Activated T-helper 17 cell treated with anti-CD3 and anti-CD28 coated beads, Interleukin-2, amount 50 U/mL, for 72 hours (primary cell): Measurements from ENCODE around the gene GAN. TPM values are rescaled to one million over a fixed set of nuclear protein-coding genes. Genes with fewer than 3 reads are reported as not detected.
"Not testable (repeated sequence)": the region's sequence is repeated elsewhere in the genome, so short reads cannot be mapped to it uniquely, and the experiment has no call there.

Source experiments
- ATAC-seq: fragments of 150-1000 bp; cut with Tn5 transposase; replicated peaks from 2 replicates; pipeline ENCODE4 v1.10.0; 2021; ENCODE audit warnings: mild to moderate bottlenecking, moderate library complexity
- H3K27ac Mint-ChIP-seq: one replicate; pipeline ENCODE4 v1.8.0; 2022; ENCODE audit warnings: mixed read lengths
- H3K27me3 Mint-ChIP-seq: one replicate; pipeline ENCODE4 v1.8.0; 2022; ENCODE audit warnings: mixed read lengths
- H3K36me3 Mint-ChIP-seq: one replicate; pipeline ENCODE4 v1.8.0; 2022; ENCODE audit warnings: low read depth, mild to moderate bottlenecking, mixed read lengths
- H3K4me1 Mint-ChIP-seq: one replicate; pipeline ENCODE4 v1.8.0; 2022; ENCODE audit warnings: mixed read lengths
- H3K4me3 Mint-ChIP-seq: one replicate; pipeline ENCODE4 v1.8.0; 2022; ENCODE audit warnings: mild to moderate bottlenecking, mixed read lengths
- H3K9me3 Mint-ChIP-seq: one replicate; pipeline ENCODE4 v1.8.0; 2022; ENCODE audit warnings: mixed read lengths
- total RNA-seq, 2 donors: library from RNA; stranded (reverse); gene quantifications; one replicate each; pipeline ENCODE4 v1.2.3, GENCODE V29; 2022

Gene GAN
- total RNA-seq, 2 donors from 2014 or later: 12.6 to 23.5 TPM

DNA sequence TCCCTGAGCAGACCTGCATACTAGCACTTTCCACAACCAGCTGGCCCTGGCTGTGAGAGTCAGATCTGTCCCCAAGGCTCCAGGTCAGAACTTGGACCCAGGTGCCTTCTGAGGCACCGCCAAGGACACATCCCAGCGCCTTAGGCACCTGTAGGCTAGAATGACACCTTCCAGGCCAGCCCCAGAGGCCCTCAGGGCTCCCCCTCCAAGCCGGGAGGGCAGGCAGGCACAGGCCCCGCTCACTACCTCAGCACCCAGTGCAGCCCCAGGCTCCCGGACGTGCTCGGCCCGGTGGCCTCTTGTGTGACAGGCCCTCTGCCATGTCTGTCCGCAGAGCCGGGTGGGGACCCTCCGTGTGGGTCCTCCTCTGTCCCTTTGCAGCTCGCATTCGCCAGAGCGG, 73.6 kb downstream of the GAN start:
- Mint-ChIP-seq H3K4me1 (peaks cover 2% of the 10 kb centered on the region), H3K27me3 (no peaks in the 10 kb centered on the region), H3K27ac (no peak overlapping the region), H3K36me3 (peaks cover 36% of the 10 kb centered on the region), H3K4me3 (no peak overlapping the region), H3K9me3 (no peaks in the 10 kb centered on the region)
- no peak for ATAC-seq

DNA sequence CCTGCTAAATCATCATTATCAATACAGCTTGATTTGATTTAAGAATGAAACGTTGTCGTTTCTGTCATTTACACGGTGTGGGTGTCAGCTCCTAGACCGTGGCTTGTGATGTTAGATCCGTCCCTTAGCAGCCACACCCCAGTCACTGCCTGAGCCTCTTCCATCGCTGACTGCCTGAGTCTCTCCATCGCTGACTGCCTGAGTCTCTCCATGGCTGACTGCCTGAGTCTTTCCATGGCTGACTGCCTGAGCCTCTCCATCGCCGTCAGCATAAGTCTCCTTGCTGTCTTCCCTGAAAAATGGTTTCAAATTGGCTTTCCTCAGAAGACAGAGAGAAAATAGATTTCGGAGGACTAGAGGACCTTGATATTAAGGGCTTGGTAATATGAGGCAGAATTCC, 76.1 kb downstream of the GAN start:
- H3K4me3 Mint-ChIP-seq: no peak overlapping the region
- peaks cover 5% of the 10 kb centered on the region for H3K4me1 Mint-ChIP-seq
- H3K36me3 Mint-ChIP-seq: peaks cover 28% of the 10 kb centered on the region
- H3K9me3 Mint-ChIP-seq: no peaks in the 10 kb centered on the region
- no peak for ATAC-seq
- H3K27ac Mint-ChIP-seq: no peak overlapping the region
- no peaks in the 10 kb centered on the region for H3K27me3 Mint-ChIP-seq

- no peak overlapping the region for H3K27ac Mint-ChIP-seq
- H3K36me3 Mint-ChIP-seq: peaks cover 17% of the 10 kb centered on the region
- H3K4me3 Mint-ChIP-seq: no peak overlapping the region
- ATAC-seq: no peak
- H3K9me3 Mint-ChIP-seq: no peaks in the 10 kb centered on the region
- peaks cover 5% of the 10 kb centered on the region for H3K4me1 Mint-ChIP-seq
- H3K27me3 Mint-ChIP-seq: no peaks in the 10 kb centered on the region
Measured at GRCh38 chr16:81392011-81392410, 77.2 kb downstream of the GAN start.

- no peaks in the 10 kb centered on the region for H3K27me3 Mint-ChIP-seq
- H3K36me3 Mint-ChIP-seq: peaks cover 11% of the 10 kb centered on the region
- ATAC-seq: no peak
- no peaks in the 10 kb centered on the region for H3K9me3 Mint-ChIP-seq
- H3K27ac Mint-ChIP-seq: no peak overlapping the region
- H3K4me3 Mint-ChIP-seq: no peak overlapping the region
- H3K4me1 Mint-ChIP-seq: peaks cover 5% of the 10 kb centered on the region
Measured at GRCh38 chr16:81394416-81394815, 79.7 kb downstream of the GAN start.

- H3K4me3 Mint-ChIP-seq: no peak overlapping the region
- H3K36me3 Mint-ChIP-seq: peaks cover 11% of the 10 kb centered on the region
- no peak overlapping the region for H3K27ac Mint-ChIP-seq
- H3K4me1 Mint-ChIP-seq: peaks cover 5% of the 10 kb centered on the region
- no peak for ATAC-seq
- no peaks in the 10 kb centered on the region for H3K9me3 Mint-ChIP-seq
- no peaks in the 10 kb centered on the region for H3K27me3 Mint-ChIP-seq
Measured at GRCh38 chr16:81394966-81395655, 80.3 kb downstream of the GAN start.

DNA sequence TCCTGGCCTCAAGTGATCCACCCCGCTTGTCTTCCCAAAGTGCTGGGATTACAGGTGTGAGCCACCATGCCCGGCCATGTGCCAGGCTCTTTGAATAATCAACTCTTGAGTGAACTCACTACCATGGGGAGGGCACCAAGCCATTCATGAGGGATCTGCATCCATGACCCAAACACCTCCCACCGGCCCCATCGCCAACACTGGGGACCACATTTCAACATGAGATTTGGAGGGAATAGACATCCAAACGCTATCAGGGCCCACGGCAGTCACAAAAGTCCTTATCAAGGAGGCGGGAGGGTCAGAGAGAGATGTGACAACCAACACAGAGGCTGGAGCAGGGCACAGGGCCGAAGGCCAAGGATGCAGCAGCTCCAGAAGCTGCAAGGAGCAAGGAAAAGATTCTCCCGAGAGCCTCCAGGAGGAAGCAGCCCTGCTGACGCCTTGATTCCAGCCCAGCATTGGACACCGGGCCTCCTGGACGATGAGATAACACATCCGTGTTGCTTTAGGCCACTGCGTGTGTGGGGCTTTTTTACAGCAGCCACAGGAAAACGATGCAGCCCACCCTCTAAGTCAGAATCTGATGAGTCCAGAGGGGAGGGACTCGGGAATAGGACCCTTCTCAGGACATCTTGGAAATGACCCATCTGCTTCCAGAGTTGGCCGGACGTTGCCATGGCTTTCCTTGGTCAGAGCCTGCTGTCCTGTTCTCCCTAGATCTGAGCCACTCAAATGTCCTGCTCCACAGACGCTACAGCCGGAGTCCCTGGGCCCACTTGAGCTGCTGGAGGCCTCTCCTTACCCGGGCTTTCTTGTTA, 82.5 kb downstream of the GAN start:
- no peak for ATAC-seq
- Mint-ChIP-seq H3K27me3 (no peaks in the 10 kb centered on the region), H3K36me3 (no peaks in the 10 kb centered on the region), H3K4me1 (peaks cover 5% of the 10 kb centered on the region), H3K4me3 (no peak overlapping the region), H3K27ac (no peak overlapping the region), H3K9me3 (no peaks in the 10 kb centered on the region)

DNA sequence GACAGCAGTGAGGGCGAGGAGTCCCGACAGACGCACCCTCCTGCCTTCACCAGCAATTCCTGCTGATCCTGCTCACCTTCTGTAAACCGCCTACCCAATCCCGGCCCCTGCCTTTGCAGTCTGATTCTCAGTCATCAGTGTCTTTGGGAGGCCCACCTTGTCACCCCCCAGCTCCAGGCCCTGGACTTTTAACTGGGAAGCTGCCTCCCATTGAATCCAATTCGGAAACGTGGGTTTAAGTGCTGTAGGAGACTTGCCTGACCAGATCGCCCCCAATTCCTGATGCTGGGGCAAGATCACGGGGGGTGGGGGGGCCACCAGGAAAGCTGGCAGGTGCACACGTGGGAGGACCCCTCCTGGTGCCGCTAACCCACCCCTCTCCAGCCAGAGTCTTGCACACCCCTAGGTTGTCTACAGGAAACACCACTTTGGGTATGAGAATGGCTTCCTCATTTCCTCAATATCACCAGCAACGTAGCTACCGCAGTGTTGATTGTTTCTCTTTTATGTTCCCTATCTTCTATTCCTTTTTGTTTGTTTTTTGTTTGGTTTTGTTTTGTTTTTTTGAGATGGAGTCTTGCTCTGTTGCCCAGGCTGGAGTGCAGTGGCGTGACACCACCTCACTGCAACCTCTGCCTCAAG, 83.2 kb downstream of the GAN start:
- H3K27ac Mint-ChIP-seq: no peak overlapping the region

GRCh38 chr16:81399909-81400308, 85.1 kb downstream of the GAN start:
- Mint-ChIP-seq H3K4me1 (no peaks in the 10 kb centered on the region), H3K36me3 (no peaks in the 10 kb centered on the region), H3K9me3 (no peaks in the 10 kb centered on the region), H3K27ac (no peak overlapping the region), H3K27me3 (peaks cover 3% of the 10 kb centered on the region), H3K4me3 (no peak overlapping the region)
- no peak for ATAC-seq

More for the DNA sequence above, 83.2 kb downstream of the GAN start:
- no peaks in the 10 kb centered on the region for H3K36me3 Mint-ChIP-seq
- peaks cover 5% of the 10 kb centered on the region for H3K4me1 Mint-ChIP-seq
- ATAC-seq: no peak
- no peaks in the 10 kb centered on the region for H3K27me3 Mint-ChIP-seq
- no peak overlapping the region for H3K4me3 Mint-ChIP-seq
- no peaks in the 10 kb centered on the region for H3K9me3 Mint-ChIP-seq

DNA sequence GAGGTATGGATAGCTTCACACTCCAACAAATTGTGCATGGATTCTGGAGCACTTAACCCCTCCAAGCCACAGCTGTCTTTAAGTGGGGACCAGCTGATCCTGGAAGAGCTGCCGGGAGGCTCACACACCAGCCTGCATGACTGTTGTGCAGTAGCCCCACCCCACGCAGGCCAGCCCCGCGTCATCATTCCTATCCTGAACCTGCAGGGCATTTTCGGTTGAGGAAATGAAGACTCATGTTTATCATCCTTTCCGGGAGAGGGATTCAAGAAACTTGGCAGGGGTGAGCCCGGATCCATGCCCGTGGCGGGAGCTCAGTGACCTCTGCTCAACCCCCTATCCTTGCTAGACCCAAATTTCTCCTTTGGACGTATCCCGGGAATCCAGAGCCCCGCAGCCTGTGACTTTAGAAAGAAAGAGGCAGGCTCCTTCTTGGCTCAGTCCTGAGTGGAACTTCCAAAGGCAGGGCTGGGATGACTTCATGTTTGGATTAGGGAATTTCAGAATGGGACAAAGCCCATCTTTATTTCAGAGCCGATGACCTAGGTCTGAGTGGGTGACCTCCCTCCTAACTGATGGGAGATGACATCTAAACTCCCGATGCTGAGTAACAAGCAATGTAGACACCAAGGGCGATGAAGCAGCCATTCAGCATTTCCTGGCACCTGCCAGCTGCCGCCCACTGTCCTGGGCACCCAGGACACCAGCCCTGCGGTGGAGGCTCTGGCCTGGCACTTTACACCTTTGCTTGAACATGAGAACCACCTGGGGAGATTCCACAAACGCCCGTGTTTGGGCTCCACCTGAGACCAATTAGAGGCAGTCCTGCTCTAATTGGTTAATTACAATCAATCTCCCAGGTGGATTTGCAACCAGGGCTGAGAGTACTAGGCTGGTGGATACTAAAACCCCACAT, 86.5 kb downstream of the GAN start:
- H3K27ac Mint-ChIP-seq: no peak overlapping the region
- no peaks in the 10 kb centered on the region for H3K36me3 Mint-ChIP-seq

GRCh38 chr16:81403208-81403600, 88.4 kb downstream of the GAN start:
- no peak overlapping the region for H3K27ac Mint-ChIP-seq
- ATAC-seq: no peak
- no peaks in the 10 kb centered on the region for H3K36me3 Mint-ChIP-seq
- H3K27me3 Mint-ChIP-seq: peaks cover 3% of the 10 kb centered on the region
- H3K4me3 Mint-ChIP-seq: no peak overlapping the region
- no peaks in the 10 kb centered on the region for H3K9me3 Mint-ChIP-seq
- H3K4me1 Mint-ChIP-seq: no peaks in the 10 kb centered on the region

More for the DNA sequence above, 86.5 kb downstream of the GAN start:
- no peak for ATAC-seq
- no peak overlapping the region for H3K4me3 Mint-ChIP-seq
- no peaks in the 10 kb centered on the region for H3K9me3 Mint-ChIP-seq
- no peaks in the 10 kb centered on the region for H3K4me1 Mint-ChIP-seq
- peaks cover 3% of the 10 kb centered on the region for H3K27me3 Mint-ChIP-seq

DNA sequence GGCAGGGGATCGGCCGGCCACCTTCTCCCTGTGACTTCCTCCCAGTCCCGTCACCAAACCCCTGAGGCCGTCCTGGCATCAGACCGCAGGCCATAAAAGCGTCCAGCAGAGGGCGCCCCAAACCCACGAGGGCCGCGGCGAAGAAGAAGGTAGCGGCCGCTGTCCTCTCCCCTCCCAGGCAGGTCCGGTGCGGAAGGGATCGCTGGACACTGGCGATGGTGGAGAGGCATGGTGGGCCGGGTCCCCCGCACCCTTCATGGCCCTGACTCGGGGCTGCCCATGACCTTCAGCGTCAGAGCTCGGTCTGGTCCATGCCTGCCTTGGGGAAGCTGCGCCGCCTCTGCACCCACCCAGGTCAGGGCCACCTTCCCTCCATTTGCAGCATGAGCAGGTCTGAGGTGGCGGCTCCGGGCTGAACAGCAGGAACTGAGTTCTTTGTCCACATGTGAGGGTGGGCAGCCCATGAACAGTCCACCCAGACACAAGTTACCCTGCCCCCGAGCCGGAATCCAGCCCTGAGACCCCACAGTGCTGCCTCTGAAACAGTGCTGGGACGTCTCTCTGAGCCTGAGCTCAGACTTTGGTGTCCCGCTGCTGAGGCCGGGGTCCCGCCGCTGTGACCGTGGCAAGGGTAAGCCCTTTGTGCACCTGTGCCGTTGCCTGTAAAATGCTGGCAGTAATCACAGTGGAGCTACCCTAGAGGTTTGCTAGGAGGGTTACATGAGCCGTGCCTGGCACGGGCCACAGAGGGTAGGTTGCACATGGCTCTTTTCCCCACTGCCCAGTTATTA, 89.0 kb downstream of the GAN start:
- ATAC-seq: peak; percentile 98
- no peak overlapping the region for H3K27ac Mint-ChIP-seq
- H3K4me3 Mint-ChIP-seq: no peak overlapping the region
- H3K9me3 Mint-ChIP-seq: no peaks in the 10 kb centered on the region
- no peaks in the 10 kb centered on the region for H3K36me3 Mint-ChIP-seq
- H3K27me3 Mint-ChIP-seq: peaks cover 3% of the 10 kb centered on the region
- H3K4me1 Mint-ChIP-seq: no peaks in the 10 kb centered on the region

DNA sequence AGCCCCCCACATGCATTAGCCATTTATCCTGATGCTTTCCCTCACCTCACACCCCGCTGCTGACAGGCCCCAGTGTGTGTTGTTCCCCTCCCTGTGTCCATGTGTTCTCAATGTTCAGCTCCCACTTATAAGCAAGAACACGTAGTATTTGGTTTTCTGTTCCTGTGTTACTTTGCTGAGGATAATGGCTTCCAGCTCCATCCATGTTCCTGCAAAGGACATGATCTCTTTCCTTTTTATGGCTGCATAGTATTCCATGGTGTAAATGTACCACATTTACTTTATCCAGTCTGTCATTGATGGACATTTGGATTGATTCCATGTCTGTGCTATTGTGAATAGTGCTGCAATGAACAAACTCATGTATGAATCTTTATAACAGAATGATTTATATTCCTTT, 90.2 kb downstream of the GAN start:
- H3K36me3 Mint-ChIP-seq, H3K4me1 Mint-ChIP-seq, H3K27me3 Mint-ChIP-seq, H3K27ac Mint-ChIP-seq, H3K4me3 Mint-ChIP-seq, H3K9me3 Mint-ChIP-seq, ATAC-seq: not testable (repeated sequence)

DNA sequence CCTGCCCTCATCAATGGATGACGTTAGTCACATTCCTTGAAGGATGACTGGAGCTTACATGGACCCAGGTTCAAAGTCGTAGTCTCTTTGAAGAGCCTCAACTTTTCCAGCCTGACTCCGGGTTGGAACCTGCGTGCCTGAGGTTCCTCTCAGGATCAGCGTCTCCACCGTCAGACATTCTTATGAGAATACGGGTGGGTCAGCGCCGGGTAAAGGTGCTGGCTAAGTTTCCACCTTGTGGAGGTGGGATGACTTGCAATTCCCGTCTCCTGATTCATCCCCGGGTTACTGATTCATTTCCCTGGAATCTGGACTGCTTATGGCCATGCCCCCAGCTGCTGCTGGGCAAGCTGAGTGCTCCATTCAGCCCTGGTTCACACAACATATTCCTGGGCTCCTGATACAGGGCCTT, 90.9 kb downstream of the GAN start:
- no peak for ATAC-seq
- Mint-ChIP-seq H3K9me3 (no peaks in the 10 kb centered on the region), H3K36me3 (no peaks in the 10 kb centered on the region), H3K27me3 (peaks cover 3% of the 10 kb centered on the region), H3K27ac (no peak overlapping the region), H3K4me1 (no peaks in the 10 kb centered on the region), H3K4me3 (no peak overlapping the region)
